Calu3 (cell line): ENCODE results near the gene C3orf18. TPM values are rescaled to one million over a fixed set of nuclear protein-coding genes. Genes with fewer than 3 reads are reported as not detected.

Experiments
- Bru-seq: library from RNA; stranded (reverse); fragments of 400-500 nt; gene quantifications from one replicate; lab custom pipeline; 2021; lab: Mats Ljungman, UMichigan
- BruChase-seq, 2 experiments: library from RNA; stranded (reverse); fragments of 400-500 nt; gene quantifications; one replicate each; lab custom pipeline; 2021; lab: Mats Ljungman, UMichigan
- BruUV-seq: library from RNA; stranded (reverse); fragments of 400-500 nt; replicated peaks from 2 replicates; lab custom pipeline; 2021; lab: Mats Ljungman, UMichigan
- CTCF ChIA-PET: fragments of 300-600 bp; sonication (Branson Sonifier 250); formaldehyde crosslinking; loops from one replicate; lab custom pipeline; 2022; ENCODE audit warnings: antibody characterized with exemption; lab: Charles Lee
- DNase-seq: peaks from one replicate; pipeline ENCODE4 v3.0.0; 2022
- H3K27ac Mint-ChIP-seq: one replicate; pipeline ENCODE4 v1.8.0; 2022; ENCODE audit warnings: mixed read lengths; ENCODE audit not compliant: unreplicated experiment
- H3K27me3 Mint-ChIP-seq: one replicate; pipeline ENCODE4 v1.8.0; 2022; ENCODE audit warnings: mixed read lengths; ENCODE audit not compliant: unreplicated experiment
- H3K36me3 Mint-ChIP-seq: one replicate; pipeline ENCODE4 v1.8.0; 2022; ENCODE audit warnings: mild to moderate bottlenecking, moderate library complexity, mixed read lengths; ENCODE audit not compliant: insufficient read depth, unreplicated experiment
- H3K4me1 Mint-ChIP-seq: one replicate; pipeline ENCODE4 v1.8.0; 2022; ENCODE audit warnings: mild to moderate bottlenecking, low read depth, mixed read lengths; ENCODE audit not compliant: unreplicated experiment
- H3K4me3 Mint-ChIP-seq: one replicate; pipeline ENCODE4 v1.8.0; 2022; ENCODE audit warnings: mild to moderate bottlenecking, low read depth, moderate library complexity, mixed read lengths; ENCODE audit not compliant: unreplicated experiment
- H3K9me3 Mint-ChIP-seq: one replicate; pipeline ENCODE4 v1.8.0; 2022; ENCODE audit warnings: low read depth, mixed read lengths; ENCODE audit not compliant: unreplicated experiment
- CTCF ChIP-seq: fragments of 200-600 bp; IDR thresholded peaks from one replicate; pipeline ENCODE4 v1.8.0; 2022; ENCODE audit warnings: antibody characterized with exemption; ENCODE audit not compliant: unreplicated experiment
- intact Hi-C: fragments of 100-400 bp; cut with micrococcal nuclease; formaldehyde crosslinking; loops from one replicate; pipeline ENCODE4 v1.10.0; 2022; ENCODE audit not compliant: unreplicated experiment
- long read RNA-seq: library from polyadenylated mRNA; stranded (forward); transcript quantifications from one replicate; pipeline ENCODE4 v2.0.0, GENCODE V29; 2022
- total RNA-seq: library from RNA; stranded (reverse); gene quantifications from 2 replicates; pipeline ENCODE4 v1.2.3, GENCODE V29; 2022

C3orf18 gene
- total RNA-seq (2.7 and 3.1 TPM in 2 replicates), Bru-seq, nascent RNA (percentile 25 among the genes with signal in this experiment), BruChase-seq, experiment 1, labeled RNA remaining after a 6-hour chase (percentile 26 among the genes with signal in this experiment), BruChase-seq, experiment 2, labeled RNA remaining after a 2-hour chase (percentile 25 among the genes with signal in this experiment)
- long read RNA-seq, partial matches to known transcripts: 0 of 1 reads
- long read RNA-seq, other reads (novel, unspliced or antisense): 0 of 1 reads

GRCh38 chr3:50567386-50568167 lies at the start of gene C3orf18:
Gene C3orf18 (minus strand): TSS chr3:50567747. CDS start chr3:50565699, 2,048 bp downstream.
- TF ChIP-seq CTCF: no peak
- peaks cover 34% of the 10 kb centered on the region for H3K36me3 Mint-ChIP-seq
- intact Hi-C loops: no loop called here
- peak within 1 kb of the TSS; percentile 59 for H3K27ac Mint-ChIP-seq
- H3K4me3 Mint-ChIP-seq: peak within 1 kb of the TSS; percentile 86
- H3K9me3 Mint-ChIP-seq: no peaks in the 10 kb centered on the region
- no TSS peak for BruUV-seq
- peaks cover 18% of the 10 kb centered on the region for H3K4me1 Mint-ChIP-seq
- CTCF ChIA-PET: interaction anchor here (0.6 kb wide), 1 partner anchor 186 kb away, joined by 4 read pairs; no protein-coding TSS in a partner anchor
- peak; percentile 89 for DNase-seq
- peaks cover 40% of the 10 kb centered on the region for H3K27me3 Mint-ChIP-seq

- BruUV-seq: no TSS peak
- no peak for TF ChIP-seq CTCF
- intact Hi-C loops: loop anchor here (1.0 to 5.0 kb wide), 5 partner anchors 36 to 771 kb away; partner anchors contain the start of gene MANF
- no peaks in the 10 kb centered on the region for H3K9me3 Mint-ChIP-seq
- peaks cover 37% of the 10 kb centered on the region for H3K4me1 Mint-ChIP-seq
- CTCF ChIA-PET: interaction anchor here (1.2 to 2.0 kb wide), 9 partner anchors 11 to 883 kb away, joined by 4 to 56 read pairs (median 8); partner anchors contain the start of genes DCAF1 and HEMK1
- H3K36me3 Mint-ChIP-seq: peaks cover 33% of the 10 kb centered on the region
- H3K27ac Mint-ChIP-seq: peak overlapping the region; percentile 37
- peak overlapping the region; percentile 95 for H3K4me3 Mint-ChIP-seq
- DNase-seq: peak; percentile 91
- peaks cover 13% of the 10 kb centered on the region for H3K27me3 Mint-ChIP-seq
Measured at GRCh38 chr3:50616770-50617095, 49.2 kb upstream of the C3orf18 start.

GRCh38 chr3:50616003-50616769 lies 48.6 kb upstream of the C3orf18 start:
- no TSS peak for BruUV-seq
- H3K36me3 Mint-ChIP-seq: peaks cover 39% of the 10 kb centered on the region
- peaks cover 37% of the 10 kb centered on the region for H3K4me1 Mint-ChIP-seq

More at GRCh38 chr3:50616003-50616769, 48.6 kb upstream of the C3orf18 start:
- Mint-ChIP-seq H3K27me3 (peaks cover 13% of the 10 kb centered on the region), H3K27ac (peak overlapping the region; percentile 37), H3K9me3 (no peaks in the 10 kb centered on the region), H3K4me3 (peak overlapping the region; percentile 95)
- DNase-seq: peak; percentile 85
- peak; percentile 89 for TF ChIP-seq CTCF
- intact Hi-C loops: loop anchor here (1.0 to 5.0 kb wide), 5 partner anchors 36 to 771 kb away; partner anchors contain the start of gene MANF
- CTCF ChIA-PET: interaction anchor here (0.6 to 2.0 kb wide), 12 partner anchors 11 to 883 kb away, joined by 3 to 56 read pairs (median 6); partner anchors contain the start of genes DCAF1 and HEMK1
